22Rv1 (cell line): Measurements from ENCODE around the gene SMYD2.

Experiments
- ZFX ChIP-seq: fragments of 450-650 bp; IDR thresholded peaks from 2 replicates; pipeline ENCODE4 v1.6.1; 2017; ENCODE audit warnings: antibody characterized with exemption, borderline replicate concordance
- TF ChIP-seq, protein P1 (sequence below): fragments of 450-650 bp; IDR thresholded peaks from 2 replicates; pipeline ENCODE4 v1.5.1; 2017; ENCODE audit warnings: mild to moderate bottlenecking

DNA sequence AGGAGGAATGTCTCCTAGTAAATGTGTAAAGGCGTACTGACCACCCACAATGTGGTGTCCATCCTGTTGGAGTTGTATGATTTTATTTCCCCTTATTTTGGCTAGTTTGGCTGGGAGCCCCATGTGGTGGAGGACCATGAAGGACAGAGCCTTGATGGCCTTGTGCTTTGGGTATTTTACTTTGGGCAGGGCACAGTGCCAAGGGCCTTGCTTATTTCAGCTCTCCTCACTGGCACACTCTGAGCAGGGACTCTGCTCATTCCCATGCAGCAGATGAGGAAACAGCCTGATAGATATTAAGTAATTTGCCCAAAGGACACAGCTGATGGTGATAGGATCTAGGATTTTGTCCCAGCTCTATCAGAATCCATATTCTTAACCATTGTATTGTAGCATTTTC, 50.2 kb downstream of the SMYD2 start:
- TF ChIP-seq, protein P1, sequence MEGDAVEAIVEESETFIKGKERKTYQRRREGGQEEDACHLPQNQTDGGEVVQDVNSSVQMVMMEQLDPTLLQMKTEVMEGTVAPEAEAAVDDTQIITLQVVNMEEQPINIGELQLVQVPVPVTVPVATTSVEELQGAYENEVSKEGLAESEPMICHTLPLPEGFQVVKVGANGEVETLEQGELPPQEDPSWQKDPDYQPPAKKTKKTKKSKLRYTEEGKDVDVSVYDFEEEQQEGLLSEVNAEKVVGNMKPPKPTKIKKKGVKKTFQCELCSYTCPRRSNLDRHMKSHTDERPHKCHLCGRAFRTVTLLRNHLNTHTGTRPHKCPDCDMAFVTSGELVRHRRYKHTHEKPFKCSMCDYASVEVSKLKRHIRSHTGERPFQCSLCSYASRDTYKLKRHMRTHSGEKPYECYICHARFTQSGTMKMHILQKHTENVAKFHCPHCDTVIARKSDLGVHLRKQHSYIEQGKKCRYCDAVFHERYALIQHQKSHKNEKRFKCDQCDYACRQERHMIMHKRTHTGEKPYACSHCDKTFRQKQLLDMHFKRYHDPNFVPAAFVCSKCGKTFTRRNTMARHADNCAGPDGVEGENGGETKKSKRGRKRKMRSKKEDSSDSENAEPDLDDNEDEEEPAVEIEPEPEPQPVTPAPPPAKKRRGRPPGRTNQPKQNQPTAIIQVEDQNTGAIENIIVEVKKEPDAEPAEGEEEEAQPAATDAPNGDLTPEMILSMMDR = no peak
- no peak for TF ChIP-seq ZFX
